Neural cell (in vitro differentiated cells): ENCODE results near the gene FSTL1. TPM values are rescaled to one million over a fixed set of nuclear protein-coding genes. Genes with fewer than 3 reads are reported as not detected.

Experiments
- H2AFZ ChIP-seq: fragments of 200-600, 300-800 bp; sonication (generic), shearing (Covaris generic); 2 replicates; pipeline ENCODE4 v1.6.0; 2014; ENCODE audit warnings: low read depth, mild to moderate bottlenecking, antibody characterized with exemption, low read length, moderate library complexity
- H3F3A ChIP-seq: fragments of 200-600 bp; shearing (Covaris generic); 2 replicates; pipeline ENCODE4 v1.6.1; 2016; ENCODE audit warnings: mild to moderate bottlenecking, moderate library complexity, mixed read lengths, antibody characterized with exemption, low read length; ENCODE audit not compliant: insufficient read depth, poor library complexity, severe bottlenecking
- H3K27ac ChIP-seq: fragments of 200-600, 300-800 bp; sonication (generic), shearing (Covaris generic); 2 replicates; pipeline ENCODE4 v1.5.1; 2014; ENCODE audit warnings: mild to moderate bottlenecking, low read length, moderate library complexity
- H3K27me3 ChIP-seq: fragments of 300-800, 200-600 bp; sonication (generic), shearing (Covaris generic); 2 replicates; pipeline ENCODE4 v1.6.0; 2014; ENCODE audit warnings: mild to moderate bottlenecking, low read depth, low read length, moderate library complexity; ENCODE audit not compliant: insufficient read depth
- H3K36me3 ChIP-seq: fragments of 300-800, 200-600 bp; sonication (generic), shearing (Covaris generic); 2 replicates; pipeline ENCODE4 v1.5.1; 2014; ENCODE audit warnings: mild to moderate bottlenecking, antibody characterized with exemption, low read length, moderate library complexity; ENCODE audit not compliant: insufficient read depth
- H3K4me2 ChIP-seq: fragments of 300-800, 200-600 bp; sonication (generic), shearing (Covaris generic); 2 replicates; pipeline ENCODE4 v1.6.0; 2014; ENCODE audit warnings: mild to moderate bottlenecking, low read length
- H3K4me3 ChIP-seq: fragments of 300-800, 200-600 bp; sonication (generic), shearing (Covaris generic); 2 replicates; pipeline ENCODE4 v1.5.1; 2014; ENCODE audit warnings: mild to moderate bottlenecking, low read length, moderate library complexity
- H3K79me2 ChIP-seq: fragments of 200-600 bp; shearing (Covaris generic); replicated peaks from 2 replicates; pipeline ENCODE4 v1.6.0; 2014; ENCODE audit warnings: mild to moderate bottlenecking, low read length, moderate library complexity; ENCODE audit not compliant: insufficient read depth
- H3K9ac ChIP-seq: fragments of 300-800, 200-600 bp; sonication (generic), shearing (Covaris generic); 2 replicates; pipeline ENCODE4 v1.6.1; 2016; ENCODE audit warnings: mild to moderate bottlenecking, low read length, mixed read lengths
- H3K9me2 ChIP-seq: fragments of 200-600 bp; shearing (Covaris generic); 2 replicates; pipeline ENCODE4 v1.6.1; 2016; ENCODE audit warnings: mild to moderate bottlenecking, low read length, mixed read lengths; ENCODE audit not compliant: insufficient read depth
- H3K9me3 ChIP-seq: fragments of 200-600, 300-800 bp; sonication (generic), shearing (Covaris generic); 2 replicates; pipeline ENCODE4 v1.6.1; 2016; ENCODE audit warnings: mild to moderate bottlenecking, mixed run types, low read length, moderate library complexity, mixed read lengths
- H4K20me1 ChIP-seq: fragments of 200-600 bp; shearing (Covaris generic); 2 replicates; pipeline ENCODE4 v1.6.1; 2016; ENCODE audit warnings: mild to moderate bottlenecking, mixed run types; ENCODE audit not compliant: insufficient read depth
- EP300 ChIP-seq: fragments of 450-650 bp; conservative IDR thresholded peaks from 2 replicates; pipeline ENCODE4 v1.6.1; 2014; ENCODE audit warnings: antibody characterized with exemption, mild to moderate bottlenecking, moderate library complexity; ENCODE audit not compliant: poor library complexity, severe bottlenecking
- EZH2 ChIP-seq: fragments of 200-600, 300-800 bp; shearing (Covaris generic), sonication (generic); IDR thresholded peaks from 2 replicates; pipeline ENCODE4 v1.6.1; 2014; ENCODE audit warnings: antibody characterized with exemption, low read length, borderline replicate concordance, mild to moderate bottlenecking; ENCODE audit not compliant: insufficient read depth, poor library complexity, severe bottlenecking
- MXI1 ChIP-seq: fragments of 450-650 bp; conservative IDR thresholded peaks from 2 replicates; pipeline ENCODE4 v1.6.1; 2014; ENCODE audit warnings: antibody characterized with exemption, mild to moderate bottlenecking; ENCODE audit not compliant: poor library complexity, severe bottlenecking
- POLR2AphosphoS5 ChIP-seq: IDR thresholded peaks from 2 replicates; pipeline ENCODE4 v1.6.1; 2012
- RAD21 ChIP-seq: fragments of 450-650 bp; conservative IDR thresholded peaks from 2 replicates; pipeline ENCODE4 v1.6.1; 2014; ENCODE audit warnings: antibody characterized with exemption, mild to moderate bottlenecking, moderate library complexity
- SMC3 ChIP-seq: fragments of 450-650 bp; conservative IDR thresholded peaks from 2 replicates; pipeline ENCODE4 v1.6.1; 2014; ENCODE audit warnings: antibody characterized with exemption, mild to moderate bottlenecking, moderate library complexity; ENCODE audit not compliant: poor library complexity
- TAF1 ChIP-seq: IDR thresholded peaks from 2 replicates; pipeline ENCODE4 v1.6.1; 2012; ENCODE audit warnings: low read depth
- polyA plus RNA-seq: library from polyadenylated mRNA; depleted of rRNA; stranded (reverse); fragments of >200 nt; gene quantifications from 2 replicates; pipeline ENCODE4 v1.2.3, GENCODE V29; 2014
- TF ChIP-seq, protein P1 (sequence below): fragments of 450-650 bp; IDR thresholded peaks from 2 replicates; pipeline ENCODE4 v1.5.1; 2014; ENCODE audit warnings: antibody characterized with exemption, mild to moderate bottlenecking, moderate library complexity; ENCODE audit not compliant: poor library complexity, severe bottlenecking
- TF ChIP-seq, protein P2 (sequence below): IDR thresholded peaks from 2 replicates; pipeline ENCODE4 v1.6.1; 2012; ENCODE audit warnings: borderline replicate concordance

The FSTL1 gene
- polyA plus RNA-seq, 1 donor from 2014 or later: 12.3 TPM

DNA sequence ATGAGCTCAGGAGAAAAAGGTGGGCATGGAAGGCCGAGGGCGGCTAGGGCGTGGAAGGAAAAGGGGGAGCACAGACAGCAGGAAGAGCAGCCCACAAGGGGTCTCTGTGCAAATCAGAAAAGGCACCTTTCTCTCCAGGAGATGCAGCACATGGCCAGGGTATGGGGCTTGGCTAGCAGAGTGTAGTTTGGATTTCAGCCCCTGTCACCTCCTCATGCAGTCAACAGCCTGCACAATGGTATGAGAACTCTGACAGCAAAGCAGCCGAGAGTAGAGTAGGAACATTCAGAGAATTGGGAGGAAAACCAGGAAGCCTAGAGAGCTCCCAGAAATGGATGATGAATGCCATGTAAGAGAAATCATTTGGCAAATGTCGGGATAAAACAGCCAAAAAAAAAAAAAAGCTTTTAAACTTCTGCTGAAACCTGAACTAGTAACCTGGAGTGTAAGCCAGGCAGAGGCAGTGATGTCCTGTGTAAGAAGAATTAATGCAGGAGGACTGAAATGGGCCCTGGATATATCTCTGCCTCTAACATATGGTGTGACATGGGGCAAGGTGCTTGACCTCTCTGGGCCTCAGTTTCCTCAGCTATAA is 25.7 kb downstream of the FSTL1 start:
- H3K4me2 ChIP-seq: no peak overlapping the region
- H3K9ac ChIP-seq: no peak overlapping the region

DNA sequence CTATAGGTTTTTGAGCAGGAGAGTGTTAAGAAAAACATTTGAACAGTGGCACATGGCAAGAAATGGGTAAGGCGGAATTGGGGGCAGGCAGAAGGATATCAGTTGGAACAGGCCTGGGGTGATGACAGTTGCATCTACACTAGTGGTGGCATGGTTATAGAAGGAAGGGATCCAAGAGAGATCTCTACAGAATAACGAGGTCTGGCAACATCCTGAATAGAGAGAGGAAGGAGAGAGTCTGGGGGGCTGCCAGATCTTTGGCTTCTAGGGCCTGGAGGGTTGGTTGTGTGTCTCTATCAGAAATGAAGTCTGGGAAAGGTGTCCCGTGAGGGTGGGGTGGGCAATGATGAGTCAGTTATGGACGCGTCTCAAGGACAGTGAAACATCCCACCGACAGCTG is 26.3 kb downstream of the FSTL1 start:
- Histone ChIP-seq H3K27ac (no peak overlapping the region), H3K4me3 (no peak overlapping the region), H3K36me3 (no peaks in the 10 kb centered on the region), H3F3A (no peaks in the 10 kb centered on the region), H3K9ac (no peak overlapping the region), H3K9me3 (no peaks in the 10 kb centered on the region), H3K79me2 (no peaks in the 10 kb centered on the region), H3K27me3 (no peaks in the 10 kb centered on the region), H4K20me1 (no peaks in the 10 kb centered on the region), H3K9me2 (no peaks in the 10 kb centered on the region), H3K4me2 (no peak overlapping the region), H2AFZ (no peak overlapping the region)
- no peak for TF ChIP-seq TAF1
- no peak for TF ChIP-seq MXI1
- no peak for TF ChIP-seq SMC3
- no peak for TF ChIP-seq RAD21
- no peak for TF ChIP-seq EP300
- TF ChIP-seq, protein P1, sequence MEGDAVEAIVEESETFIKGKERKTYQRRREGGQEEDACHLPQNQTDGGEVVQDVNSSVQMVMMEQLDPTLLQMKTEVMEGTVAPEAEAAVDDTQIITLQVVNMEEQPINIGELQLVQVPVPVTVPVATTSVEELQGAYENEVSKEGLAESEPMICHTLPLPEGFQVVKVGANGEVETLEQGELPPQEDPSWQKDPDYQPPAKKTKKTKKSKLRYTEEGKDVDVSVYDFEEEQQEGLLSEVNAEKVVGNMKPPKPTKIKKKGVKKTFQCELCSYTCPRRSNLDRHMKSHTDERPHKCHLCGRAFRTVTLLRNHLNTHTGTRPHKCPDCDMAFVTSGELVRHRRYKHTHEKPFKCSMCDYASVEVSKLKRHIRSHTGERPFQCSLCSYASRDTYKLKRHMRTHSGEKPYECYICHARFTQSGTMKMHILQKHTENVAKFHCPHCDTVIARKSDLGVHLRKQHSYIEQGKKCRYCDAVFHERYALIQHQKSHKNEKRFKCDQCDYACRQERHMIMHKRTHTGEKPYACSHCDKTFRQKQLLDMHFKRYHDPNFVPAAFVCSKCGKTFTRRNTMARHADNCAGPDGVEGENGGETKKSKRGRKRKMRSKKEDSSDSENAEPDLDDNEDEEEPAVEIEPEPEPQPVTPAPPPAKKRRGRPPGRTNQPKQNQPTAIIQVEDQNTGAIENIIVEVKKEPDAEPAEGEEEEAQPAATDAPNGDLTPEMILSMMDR: no peak
- no peak for TF ChIP-seq POLR2AphosphoS5

More for the DNA sequence above, 25.7 kb downstream of the FSTL1 start:
- TF ChIP-seq TAF1: no peak
- TF ChIP-seq SMC3: no peak
- TF ChIP-seq EP300: no peak
- TF ChIP-seq EZH2: no peak
- no peak for TF ChIP-seq RAD21
- TF ChIP-seq, protein P1: no peak
- no peak for TF ChIP-seq MXI1
- TF ChIP-seq, protein P2, sequence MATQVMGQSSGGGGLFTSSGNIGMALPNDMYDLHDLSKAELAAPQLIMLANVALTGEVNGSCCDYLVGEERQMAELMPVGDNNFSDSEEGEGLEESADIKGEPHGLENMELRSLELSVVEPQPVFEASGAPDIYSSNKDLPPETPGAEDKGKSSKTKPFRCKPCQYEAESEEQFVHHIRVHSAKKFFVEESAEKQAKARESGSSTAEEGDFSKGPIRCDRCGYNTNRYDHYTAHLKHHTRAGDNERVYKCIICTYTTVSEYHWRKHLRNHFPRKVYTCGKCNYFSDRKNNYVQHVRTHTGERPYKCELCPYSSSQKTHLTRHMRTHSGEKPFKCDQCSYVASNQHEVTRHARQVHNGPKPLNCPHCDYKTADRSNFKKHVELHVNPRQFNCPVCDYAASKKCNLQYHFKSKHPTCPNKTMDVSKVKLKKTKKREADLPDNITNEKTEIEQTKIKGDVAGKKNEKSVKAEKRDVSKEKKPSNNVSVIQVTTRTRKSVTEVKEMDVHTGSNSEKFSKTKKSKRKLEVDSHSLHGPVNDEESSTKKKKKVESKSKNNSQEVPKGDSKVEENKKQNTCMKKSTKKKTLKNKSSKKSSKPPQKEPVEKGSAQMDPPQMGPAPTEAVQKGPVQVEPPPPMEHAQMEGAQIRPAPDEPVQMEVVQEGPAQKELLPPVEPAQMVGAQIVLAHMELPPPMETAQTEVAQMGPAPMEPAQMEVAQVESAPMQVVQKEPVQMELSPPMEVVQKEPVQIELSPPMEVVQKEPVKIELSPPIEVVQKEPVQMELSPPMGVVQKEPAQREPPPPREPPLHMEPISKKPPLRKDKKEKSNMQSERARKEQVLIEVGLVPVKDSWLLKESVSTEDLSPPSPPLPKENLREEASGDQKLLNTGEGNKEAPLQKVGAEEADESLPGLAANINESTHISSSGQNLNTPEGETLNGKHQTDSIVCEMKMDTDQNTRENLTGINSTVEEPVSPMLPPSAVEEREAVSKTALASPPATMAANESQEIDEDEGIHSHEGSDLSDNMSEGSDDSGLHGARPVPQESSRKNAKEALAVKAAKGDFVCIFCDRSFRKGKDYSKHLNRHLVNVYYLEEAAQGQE: no peak
- TF ChIP-seq POLR2AphosphoS5: no peak
- Histone ChIP-seq H4K20me1 (no peaks in the 10 kb centered on the region), H3K9me2 (no peaks in the 10 kb centered on the region), H3K27ac (no peak overlapping the region), H3F3A (no peaks in the 10 kb centered on the region), H3K79me2 (no peaks in the 10 kb centered on the region), H3K27me3 (no peaks in the 10 kb centered on the region), H3K4me3 (no peak overlapping the region), H3K36me3 (no peaks in the 10 kb centered on the region), H2AFZ (no peak overlapping the region), H3K9me3 (no peaks in the 10 kb centered on the region)
